Right ventricle myocardium inferior (tissue), 1 donor: Measurements from ENCODE around the gene KIF1A. TPM values are rescaled to one million over a fixed set of nuclear protein-coding genes. Genes with fewer than 3 reads are reported as not detected.

Experiments
- ATAC-seq: fragments of 200-7000 bp; cut with Tn5 transposase; one replicate; pipeline ENCODE4 v1.9.1; 2020; ENCODE audit warnings: mild to moderate bottlenecking, moderate library complexity
- DNase-seq: peaks from one replicate; pipeline ENCODE4 v3.0.0; 2021; ENCODE audit errors: missing footprints
- intact Hi-C: fragments of 100-400 bp; cut with DNase I; formaldehyde crosslinking; loops from one replicate; pipeline ENCODE4 v1.11.0; 2022
- total RNA-seq: library from RNA; stranded (reverse); fragmentation: NEBNext Ultra II Directional; extraction: Animal tissue kit (Norgen Biotek cat#: 25700); gene quantifications from one replicate; pipeline ENCODE4 v1.2.1, GENCODE V29; 2021
- donor health status: DM: no; HTN: yes; CAD: no; lungs with severe emphysema.

Gene KIF1A
- total RNA-seq, 1 donor from 2014 or later: 1.5 TPM

GRCh38 chr2:240730501-240731177 lies 89.4 kb downstream of the KIF1A start:
- intact Hi-C loops: no loop called here
- DNase-seq (no peak), ATAC-seq (no peak)

GRCh38 chr2:240728827-240729226 lies 91.2 kb downstream of the KIF1A start:
- DNase-seq (no peak), ATAC-seq (no peak)
- intact Hi-C loops: no loop called here

- intact Hi-C loops: no loop called here
- ATAC-seq: no peak
- no peak for DNase-seq
These were observed 91.7 kb downstream of the KIF1A start for GRCh38 chr2:240728361-240728760.

GRCh38 chr2:240727913-240728312 lies 92.1 kb downstream of the KIF1A start:
- intact Hi-C loops: no loop called here
- DNase-seq: no peak
- no peak for ATAC-seq

- intact Hi-C loops: no loop called here
- ATAC-seq (no peak), DNase-seq (no peak)
These were observed 92.6 kb downstream of the KIF1A start for GRCh38 chr2:240727439-240727838.

- no peak for ATAC-seq
- intact Hi-C loops: no loop called here
- DNase-seq: no peak
These were observed 93.1 kb downstream of the KIF1A start for GRCh38 chr2:240726876-240727275.

GRCh38 chr2:240725671-240726070 lies 94.3 kb downstream of the KIF1A start:
- DNase-seq (no peak), ATAC-seq (no peak)
- intact Hi-C loops: no loop called here

GRCh38 chr2:240725266-240725665 lies 94.8 kb downstream of the KIF1A start:
- no peak for ATAC-seq
- DNase-seq: no peak
- intact Hi-C loops: no loop called here

GRCh38 chr2:240724431-240724830 lies 95.6 kb downstream of the KIF1A start:
- ATAC-seq (no peak), DNase-seq (no peak)
- intact Hi-C loops: no loop called here

GRCh38 chr2:240723851-240724250 lies 96.2 kb downstream of the KIF1A start:
- intact Hi-C loops: no loop called here
- DNase-seq: no peak
- ATAC-seq: no peak

GRCh38 chr2:240722796-240723735 lies 97.0 kb downstream of the KIF1A start:
- intact Hi-C loops: no loop called here
- ATAC-seq: no peak
- no peak for DNase-seq

- ATAC-seq (no peak), DNase-seq (no peak)
- intact Hi-C loops: no loop called here
These were observed 97.6 kb downstream of the KIF1A start for GRCh38 chr2:240722376-240722775.

GRCh38 chr2:240721596-240722180 lies 98.3 kb downstream of the KIF1A start:
- intact Hi-C loops: no loop called here
- ATAC-seq (no peak), DNase-seq (no peak)

- DNase-seq (no peak), ATAC-seq (no peak)
- intact Hi-C loops: no loop called here
These were observed 99.1 kb downstream of the KIF1A start for GRCh38 chr2:240720686-240721595.

- no peak for ATAC-seq
- intact Hi-C loops: no loop called here
- peak; percentile 50 for DNase-seq
These were observed 100.1 kb downstream of the KIF1A start for GRCh38 chr2:240719676-240720545.

- intact Hi-C loops: no loop called here
- DNase-seq (peak; percentile 68), ATAC-seq (no peak)
These were observed 101.0 kb downstream of the KIF1A start for GRCh38 chr2:240718896-240719490.
